ENCODE data around the gene PARD6G.
"Not testable (repeated sequence)": the region's sequence is repeated elsewhere in the genome, so short reads cannot be mapped to it uniquely, and the experiment has no call there.

The PARD6G gene

GRCh38 chr18:80238651-80239260 is 8.6 kb downstream of the PARD6G start:
- Histone ChIP-seq H3K27me3 (ENCODE audit: insufficient read depth, low read length) (no peaks in the 10 kb centered on the region), H3K9me3 (ENCODE audit: insufficient read depth, low read depth, low read length) (no peaks in the 10 kb centered on the region), H3K9ac (ENCODE audit: low read depth, low read length) (no peak overlapping the region), H3K4me1 (ENCODE audit: insufficient read depth, low read length) (no peaks in the 10 kb centered on the region), H3K36me3 (ENCODE audit: insufficient read depth, low read length) (no peaks in the 10 kb centered on the region), H3K27ac (ENCODE audit: low read depth, low read length) (no peak overlapping the region), H3K4me3 (ENCODE audit: low read length) (no peak overlapping the region)
- 90% methylated on average over 12 of the region's 12 CpGs for WGBS

GRCh38 chr18:80237519-80237918 is 9.8 kb downstream of the PARD6G start:
- H3K9ac ChIP-seq (ENCODE audit: low read depth, low read length); H3K36me3 ChIP-seq (ENCODE audit: insufficient read depth, low read length); H3K27me3 ChIP-seq (ENCODE audit: insufficient read depth, low read length); H3K4me3 ChIP-seq (ENCODE audit: low read length); H3K27ac ChIP-seq (ENCODE audit: low read depth, low read length); H3K4me1 ChIP-seq (ENCODE audit: insufficient read depth, low read length); H3K9me3 ChIP-seq (ENCODE audit: insufficient read depth, low read depth, low read length): not testable (repeated sequence)

- Histone ChIP-seq H3K4me1 (ENCODE audit: insufficient read depth, low read length) (no peaks in the 10 kb centered on the region), H3K27ac (ENCODE audit: low read depth, low read length) (no peak overlapping the region), H3K27me3 (ENCODE audit: insufficient read depth, low read length) (no peaks in the 10 kb centered on the region), H3K9me3 (ENCODE audit: insufficient read depth, low read depth, low read length) (no peaks in the 10 kb centered on the region), H3K36me3 (ENCODE audit: insufficient read depth, low read length) (no peaks in the 10 kb centered on the region), H3K4me3 (ENCODE audit: low read length) (no peak overlapping the region), H3K9ac (ENCODE audit: low read depth, low read length) (no peak overlapping the region)
- WGBS: 100% methylated on average over 2 of the region's 2 CpGs
These were observed 12.9 kb downstream of the PARD6G start for GRCh38 chr18:80234398-80234797.

GRCh38 chr18:80233899-80234298 is 13.4 kb downstream of the PARD6G start:
- no peak overlapping the region for H3K9ac ChIP-seq (ENCODE audit: low read depth, low read length)
- H3K27ac ChIP-seq (ENCODE audit: low read depth, low read length): no peak overlapping the region
- H3K4me1 ChIP-seq (ENCODE audit: insufficient read depth, low read length): no peaks in the 10 kb centered on the region
- H3K27me3 ChIP-seq (ENCODE audit: insufficient read depth, low read length): no peaks in the 10 kb centered on the region
- H3K9me3 ChIP-seq (ENCODE audit: insufficient read depth, low read depth, low read length): no peaks in the 10 kb centered on the region
- H3K4me3 ChIP-seq (ENCODE audit: low read length): no peak overlapping the region
- 91% methylated on average over 8 of the region's 8 CpGs for WGBS
- no peaks in the 10 kb centered on the region for H3K36me3 ChIP-seq (ENCODE audit: insufficient read depth, low read length)

- Histone ChIP-seq H3K9me3 (ENCODE audit: insufficient read depth, low read depth, low read length) (no peaks in the 10 kb centered on the region), H3K27me3 (ENCODE audit: insufficient read depth, low read length) (no peaks in the 10 kb centered on the region), H3K4me1 (ENCODE audit: insufficient read depth, low read length) (no peaks in the 10 kb centered on the region), H3K36me3 (ENCODE audit: insufficient read depth, low read length) (no peaks in the 10 kb centered on the region), H3K4me3 (ENCODE audit: low read length) (no peak overlapping the region), H3K9ac (ENCODE audit: low read depth, low read length) (no peak overlapping the region), H3K27ac (ENCODE audit: low read depth, low read length) (no peak overlapping the region)
- WGBS: 95% methylated on average over 7 of the region's 7 CpGs
These were observed 14.0 kb downstream of the PARD6G start for GRCh38 chr18:80233201-80233835.

GRCh38 chr18:80232710-80233109 is 14.6 kb downstream of the PARD6G start:
- no peak overlapping the region for H3K4me3 ChIP-seq (ENCODE audit: low read length)
- no peak overlapping the region for H3K9ac ChIP-seq (ENCODE audit: low read depth, low read length)
- 92% methylated on average over 4 of the region's 4 CpGs for WGBS
- no peak overlapping the region for H3K27ac ChIP-seq (ENCODE audit: low read depth, low read length)
- H3K27me3 ChIP-seq (ENCODE audit: insufficient read depth, low read length): no peaks in the 10 kb centered on the region
- H3K36me3 ChIP-seq (ENCODE audit: insufficient read depth, low read length): no peaks in the 10 kb centered on the region
- no peaks in the 10 kb centered on the region for H3K4me1 ChIP-seq (ENCODE audit: insufficient read depth, low read length)
- no peaks in the 10 kb centered on the region for H3K9me3 ChIP-seq (ENCODE audit: insufficient read depth, low read depth, low read length)

GRCh38 chr18:80232030-80232429 is 15.3 kb downstream of the PARD6G start:
- H3K9ac ChIP-seq (ENCODE audit: low read depth, low read length): no peak overlapping the region
- no peaks in the 10 kb centered on the region for H3K36me3 ChIP-seq (ENCODE audit: insufficient read depth, low read length)
- no peak overlapping the region for H3K4me3 ChIP-seq (ENCODE audit: low read length)
- 93% methylated on average over 5 of the region's 5 CpGs for WGBS
- H3K27me3 ChIP-seq (ENCODE audit: insufficient read depth, low read length): no peaks in the 10 kb centered on the region
- H3K9me3 ChIP-seq (ENCODE audit: insufficient read depth, low read depth, low read length): no peaks in the 10 kb centered on the region
- no peak overlapping the region for H3K27ac ChIP-seq (ENCODE audit: low read depth, low read length)
- no peaks in the 10 kb centered on the region for H3K4me1 ChIP-seq (ENCODE audit: insufficient read depth, low read length)

GRCh38 chr18:80231616-80232015 is 15.7 kb downstream of the PARD6G start:
- WGBS: 93% methylated on average over 7 of the region's 7 CpGs
- no peaks in the 10 kb centered on the region for H3K27me3 ChIP-seq (ENCODE audit: insufficient read depth, low read length)
- no peak overlapping the region for H3K4me3 ChIP-seq (ENCODE audit: low read length)

GRCh38 chr18:80231151-80231550 is 16.2 kb downstream of the PARD6G start:
- Histone ChIP-seq H3K4me1 (ENCODE audit: insufficient read depth, low read length) (no peaks in the 10 kb centered on the region), H3K27me3 (ENCODE audit: insufficient read depth, low read length) (no peaks in the 10 kb centered on the region), H3K9me3 (ENCODE audit: insufficient read depth, low read depth, low read length) (no peaks in the 10 kb centered on the region), H3K9ac (ENCODE audit: low read depth, low read length) (no peak overlapping the region), H3K36me3 (ENCODE audit: insufficient read depth, low read length) (no peaks in the 10 kb centered on the region), H3K4me3 (ENCODE audit: low read length) (no peak overlapping the region), H3K27ac (ENCODE audit: low read depth, low read length) (no peak overlapping the region)
- WGBS: 94% methylated on average over 8 of the region's 8 CpGs

More at GRCh38 chr18:80231616-80232015, 15.7 kb downstream of the PARD6G start:
- H3K9ac ChIP-seq (ENCODE audit: low read depth, low read length): no peak overlapping the region
- no peaks in the 10 kb centered on the region for H3K9me3 ChIP-seq (ENCODE audit: insufficient read depth, low read depth, low read length)
- H3K36me3 ChIP-seq (ENCODE audit: insufficient read depth, low read length): no peaks in the 10 kb centered on the region
- no peak overlapping the region for H3K27ac ChIP-seq (ENCODE audit: low read depth, low read length)
- H3K4me1 ChIP-seq (ENCODE audit: insufficient read depth, low read length): no peaks in the 10 kb centered on the region

- Histone ChIP-seq H3K27ac (ENCODE audit: low read depth, low read length) (no peak overlapping the region), H3K9ac (ENCODE audit: low read depth, low read length) (no peak overlapping the region), H3K27me3 (ENCODE audit: insufficient read depth, low read length) (no peaks in the 10 kb centered on the region), H3K4me3 (ENCODE audit: low read length) (no peak overlapping the region), H3K36me3 (ENCODE audit: insufficient read depth, low read length) (no peaks in the 10 kb centered on the region), H3K9me3 (ENCODE audit: insufficient read depth, low read depth, low read length) (no peaks in the 10 kb centered on the region), H3K4me1 (ENCODE audit: insufficient read depth, low read length) (peaks cover 8% of the 10 kb centered on the region; the same call in 1 of the 2 replicates)
- WGBS: 94% methylated on average over 22 of the region's 22 CpGs
These were observed 17.3 kb downstream of the PARD6G start for GRCh38 chr18:80229766-80230745.

GRCh38 chr18:80229363-80229762 is 18.0 kb downstream of the PARD6G start:
- H3K36me3 ChIP-seq (ENCODE audit: insufficient read depth, low read length): no peaks in the 10 kb centered on the region
- no peaks in the 10 kb centered on the region for H3K9me3 ChIP-seq (ENCODE audit: insufficient read depth, low read depth, low read length)
- H3K27me3 ChIP-seq (ENCODE audit: insufficient read depth, low read length): no peaks in the 10 kb centered on the region
- WGBS: 94% methylated on average over 3 of the region's 3 CpGs
- no peak overlapping the region for H3K27ac ChIP-seq (ENCODE audit: low read depth, low read length)
- no peak overlapping the region for H3K9ac ChIP-seq (ENCODE audit: low read depth, low read length)
- no peak overlapping the region for H3K4me3 ChIP-seq (ENCODE audit: low read length)
- peaks cover 11% of the 10 kb centered on the region; the same call in 1 of the 2 replicates for H3K4me1 ChIP-seq (ENCODE audit: insufficient read depth, low read length)

Data from HUES64 (cell line).